ENCODE results near the gene FBP2.

GRCh38 chr9:94568250-94568889 lies 25.3 kb downstream of the FBP2 start:
- TF ChIP-seq CTCF (IDR thresholded peaks at IDR 0.05 in 2 of 3, conservative IDR thresholded peaks at IDR 0.05 in 1 of 3; ENCODE audit: borderline replicate concordance in 1 of 3, insufficient read depth in 1 of 3, low read depth in 2 of 3, low read length in 2 of 3) (no peak), ZFX (IDR thresholded peaks at IDR 0.05) (no peak), REST (IDR thresholded peaks at IDR 0.05; ENCODE audit: low read depth) (no peak), POLR2A (IDR thresholded peaks at IDR 0.05; ENCODE audit: borderline replicate concordance, extremely low read depth, insufficient read depth, insufficient read length) (no peak), POLR2AphosphoS5 (IDR thresholded peaks at IDR 0.05; ENCODE audit: low read depth, low read length) (no peak), RAD21 (IDR thresholded peaks at IDR 0.05; ENCODE audit: low read depth) (no peak), ZBTB33 (IDR thresholded peaks at IDR 0.05; ENCODE audit: extremely low read depth, insufficient replicate concordance, low read length) (no peak), EGR1 (IDR thresholded peaks at IDR 0.05; ENCODE audit: low read depth) (no peak), EZH2phosphoT487 (IDR thresholded peaks at IDR 0.05; ENCODE audit: borderline replicate concordance) (no peak), MAX (IDR thresholded peaks at IDR 0.05) (no peak), SP1 (IDR thresholded peaks at IDR 0.05; ENCODE audit: low read depth) (no peak), EZH2 (IDR thresholded peaks at IDR 0.05) (no peak)
